Liver (tissue), 9 donors: ENCODE measurements around the gene SERINC5. TPM values are rescaled to one million over a fixed set of nuclear protein-coding genes. Genes with fewer than 3 reads are reported as not detected.

ENCODE experiments used
- DNase-seq: peaks from one replicate; pipeline ENCODE4 v3.0.0-alpha.2; 2017; ENCODE audit warnings: low spot score
- H3K27ac ChIP-seq, 2 donors: one replicate each; pipeline ENCODE4 v1.7.0; 2013; ENCODE audit warnings: inconsistent platforms in 2 of 2, low read length in 2 of 2, control low read depth in 1 of 2, low read depth in 1 of 2, mild to moderate bottlenecking in 1 of 2
- H3K27me3 ChIP-seq, 4 donors: one replicate each; pipeline versions ENCODE4 v1.6.1 to v1.7.0; 2013; ENCODE audit warnings: low read length in 3 of 4, inconsistent platforms in 1 of 4, mild to moderate bottlenecking in 1 of 4, moderate library complexity in 1 of 4; ENCODE audit not compliant: control insufficient read depth in 4 of 4, insufficient read depth in 4 of 4
- H3K36me3 ChIP-seq, 4 donors: one replicate each; pipeline versions ENCODE4 v1.6.1 to v1.7.0; 2013; ENCODE audit warnings: low read length in 3 of 4, mild to moderate bottlenecking in 3 of 4, low read depth in 1 of 4, moderate library complexity in 1 of 4; ENCODE audit not compliant: control insufficient read depth in 4 of 4, insufficient read depth in 3 of 4
- H3K4me1 ChIP-seq, 4 donors: one replicate each; pipeline versions ENCODE4 v1.6.1 to v1.7.0; 2013; ENCODE audit warnings: low read length in 3 of 4, mild to moderate bottlenecking in 3 of 4, moderate library complexity in 1 of 4; ENCODE audit not compliant: control insufficient read depth in 4 of 4, insufficient read depth in 4 of 4
- H3K4me3 ChIP-seq, 3 donors: one replicate each; pipeline versions ENCODE4 v1.6.1 to v1.7.0; 2013; ENCODE audit warnings: low read length in 3 of 3, control low read depth in 1 of 3, low read depth in 1 of 3, mild to moderate bottlenecking in 1 of 3
- H3K9ac ChIP-seq, 2 donors: one replicate each; pipeline ENCODE4 v1.7.0; 2013; ENCODE audit warnings: low read length in 2 of 2, mild to moderate bottlenecking in 2 of 2, moderate library complexity in 2 of 2, control low read depth in 1 of 2, low read depth in 1 of 2
- H3K9me3 ChIP-seq, 4 donors: one replicate each; pipeline versions ENCODE4 v1.6.1 to v1.7.0; 2013; ENCODE audit warnings: low read length in 3 of 4; ENCODE audit not compliant: control insufficient read depth in 4 of 4
- ATF3 ChIP-seq: IDR thresholded peaks from 2 replicates; pipeline ENCODE4 v1.6.1; 2016; ENCODE audit warnings: antibody characterized with exemption
- EGR1 ChIP-seq, 2 donors: IDR thresholded peaks; 2 replicates each; pipeline ENCODE4 v1.6.1; 2016 to 2018; ENCODE audit warnings: antibody characterized with exemption in 2 of 2, low read depth in 2 of 2
- FOXA1 ChIP-seq: IDR thresholded peaks from 2 replicates; pipeline ENCODE4 v1.6.1; 2016; ENCODE audit warnings: antibody characterized with exemption
- FOXA2 ChIP-seq: IDR thresholded peaks from 2 replicates; pipeline ENCODE4 v1.6.1; 2016; ENCODE audit warnings: antibody characterized with exemption
- GABPA ChIP-seq, 2 donors: IDR thresholded peaks in 1 of 2; conservative IDR thresholded peaks in 1 of 2; 2 replicates each; pipeline ENCODE4 v1.6.1; 2016; ENCODE audit warnings: antibody characterized with exemption in 2 of 2, mild to moderate bottlenecking in 1 of 2, moderate library complexity in 1 of 2
- HNF4G ChIP-seq: IDR thresholded peaks from 2 replicates; pipeline ENCODE4 v1.6.1; 2016; ENCODE audit warnings: antibody characterized with exemption
- JUND ChIP-seq, 2 donors: IDR thresholded peaks; 2 replicates each; pipeline ENCODE4 v1.6.1; 2016; ENCODE audit warnings: antibody characterized with exemption in 2 of 2
- MAX ChIP-seq: IDR thresholded peaks from 2 replicates; pipeline ENCODE4 v1.6.1; 2016; ENCODE audit warnings: antibody characterized with exemption
- NR2F2 ChIP-seq: IDR thresholded peaks from 2 replicates; pipeline ENCODE4 v1.6.1; 2016; ENCODE audit warnings: antibody characterized with exemption
- RAD21 ChIP-seq, 2 donors: IDR thresholded peaks; 2 replicates each; pipeline ENCODE4 v1.6.1; 2016; ENCODE audit warnings: antibody characterized with exemption in 2 of 2, mild to moderate bottlenecking in 2 of 2
- SP1 ChIP-seq: IDR thresholded peaks from 2 replicates; pipeline ENCODE4 v1.6.1; 2018; ENCODE audit warnings: antibody characterized with exemption, mild to moderate bottlenecking
- TAF1 ChIP-seq: conservative IDR thresholded peaks from 2 replicates; pipeline ENCODE4 v1.6.1; 2016; ENCODE audit warnings: antibody characterized with exemption, mild to moderate bottlenecking
- YY1 ChIP-seq: IDR thresholded peaks from 2 replicates; pipeline ENCODE4 v1.6.1; 2016; ENCODE audit warnings: antibody characterized with exemption, mild to moderate bottlenecking
- WGBS: extraction: QIAGEN DNeasy Blood & Tissue Kit; methylation state at CpG from one replicate; pipeline ENCODE4 v1.1.7; 2013; 5-methylcytosine and 5-hydroxymethylcytosine counted together
- polyA plus RNA-seq, 2 donors: library from polyadenylated mRNA; stranded (reverse) in 1 of 2; unstranded in 1 of 2; fragments of 200-250 nt in 1 of 2; fragments of >200 nt in 1 of 2; fragmentation: Nextera tagmentation in 1 of 2; extraction: Ambion mirVana in 1 of 2; gene quantifications; one replicate each; pipeline versions ENCODE4 v1.2.1 to v1.2.3, GENCODE V29; 2013 to 2015
- total RNA-seq, 2 donors: library from RNA; depleted of rRNA; stranded (reverse); fragments of >200 nt; gene quantifications; one replicate each; pipeline ENCODE4 v1.2.3, GENCODE V29; 2014
- TF ChIP-seq, protein P1 (sequence below): IDR thresholded peaks from 2 replicates; pipeline ENCODE4 v1.6.1; 2016; ENCODE audit warnings: antibody characterized with exemption
- TF ChIP-seq, protein P2 (sequence below): fragments of 150-350 bp; IDR thresholded peaks from 2 replicates; pipeline ENCODE4 v1.5.1; 2017; ENCODE audit warnings: improper control_type of control experiment, low read depth, low read length; ENCODE audit not compliant: missing input control
- TF ChIP-seq, protein P3 (sequence below): IDR thresholded peaks from 2 replicates; pipeline ENCODE4 v1.6.1; 2016; ENCODE audit warnings: antibody characterized with exemption, mild to moderate bottlenecking
- donor health status: healthy.
- donor health status: healthy.
- donor health status: healthy.
- donor health status: healthy.
- donor health status: healthy.

The SERINC5 gene
- total and polyA plus RNA-seq, 4 donors = 22.2 to 82.3 (median 32.0) TPM

- peaks cover 2 to 28% (median 16%) of the 10 kb centered on the region in 4 donors for H3K36me3 ChIP-seq
- H3K4me1 ChIP-seq = peaks cover 2 to 9% (median 5%) of the 10 kb centered on the region in 4 donors
- no peak overlapping the region for H3K27ac ChIP-seq
- DNase-seq = no peak
- TF ChIP-seq, protein P1, sequence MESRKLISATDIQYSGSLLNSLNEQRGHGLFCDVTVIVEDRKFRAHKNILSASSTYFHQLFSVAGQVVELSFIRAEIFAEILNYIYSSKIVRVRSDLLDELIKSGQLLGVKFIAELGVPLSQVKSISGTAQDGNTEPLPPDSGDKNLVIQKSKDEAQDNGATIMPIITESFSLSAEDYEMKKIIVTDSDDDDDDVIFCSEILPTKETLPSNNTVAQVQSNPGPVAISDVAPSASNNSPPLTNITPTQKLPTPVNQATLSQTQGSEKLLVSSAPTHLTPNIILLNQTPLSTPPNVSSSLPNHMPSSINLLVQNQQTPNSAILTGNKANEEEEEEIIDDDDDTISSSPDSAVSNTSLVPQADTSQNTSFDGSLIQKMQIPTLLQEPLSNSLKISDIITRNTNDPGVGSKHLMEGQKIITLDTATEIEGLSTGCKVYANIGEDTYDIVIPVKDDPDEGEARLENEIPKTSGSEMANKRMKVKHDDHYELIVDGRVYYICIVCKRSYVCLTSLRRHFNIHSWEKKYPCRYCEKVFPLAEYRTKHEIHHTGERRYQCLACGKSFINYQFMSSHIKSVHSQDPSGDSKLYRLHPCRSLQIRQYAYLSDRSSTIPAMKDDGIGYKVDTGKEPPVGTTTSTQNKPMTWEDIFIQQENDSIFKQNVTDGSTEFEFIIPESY = no peak
- TF ChIP-seq JUND (IDR thresholded peaks at IDR 0.05) = no peak
- no peak for TF ChIP-seq FOXA1
- no peak for TF ChIP-seq NR2F2
- no peak for TF ChIP-seq SP1
- TF ChIP-seq, protein P2, sequence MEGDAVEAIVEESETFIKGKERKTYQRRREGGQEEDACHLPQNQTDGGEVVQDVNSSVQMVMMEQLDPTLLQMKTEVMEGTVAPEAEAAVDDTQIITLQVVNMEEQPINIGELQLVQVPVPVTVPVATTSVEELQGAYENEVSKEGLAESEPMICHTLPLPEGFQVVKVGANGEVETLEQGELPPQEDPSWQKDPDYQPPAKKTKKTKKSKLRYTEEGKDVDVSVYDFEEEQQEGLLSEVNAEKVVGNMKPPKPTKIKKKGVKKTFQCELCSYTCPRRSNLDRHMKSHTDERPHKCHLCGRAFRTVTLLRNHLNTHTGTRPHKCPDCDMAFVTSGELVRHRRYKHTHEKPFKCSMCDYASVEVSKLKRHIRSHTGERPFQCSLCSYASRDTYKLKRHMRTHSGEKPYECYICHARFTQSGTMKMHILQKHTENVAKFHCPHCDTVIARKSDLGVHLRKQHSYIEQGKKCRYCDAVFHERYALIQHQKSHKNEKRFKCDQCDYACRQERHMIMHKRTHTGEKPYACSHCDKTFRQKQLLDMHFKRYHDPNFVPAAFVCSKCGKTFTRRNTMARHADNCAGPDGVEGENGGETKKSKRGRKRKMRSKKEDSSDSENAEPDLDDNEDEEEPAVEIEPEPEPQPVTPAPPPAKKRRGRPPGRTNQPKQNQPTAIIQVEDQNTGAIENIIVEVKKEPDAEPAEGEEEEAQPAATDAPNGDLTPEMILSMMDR = no peak
- TF ChIP-seq YY1 = no peak
- TF ChIP-seq TAF1 = no peak
- no peak for TF ChIP-seq EGR1 (IDR thresholded peaks at IDR 0.05; ENCODE audit: low read depth in 2 of 2)
- no peak for TF ChIP-seq GABPA (IDR thresholded peaks at IDR 0.05 in 1 of 2, conservative IDR thresholded peaks at IDR 0.05 in 1 of 2)
- TF ChIP-seq HNF4G = no peak
- TF ChIP-seq MAX = no peak
- TF ChIP-seq RAD21 (IDR thresholded peaks at IDR 0.05) = no peak
- TF ChIP-seq, protein P3, sequence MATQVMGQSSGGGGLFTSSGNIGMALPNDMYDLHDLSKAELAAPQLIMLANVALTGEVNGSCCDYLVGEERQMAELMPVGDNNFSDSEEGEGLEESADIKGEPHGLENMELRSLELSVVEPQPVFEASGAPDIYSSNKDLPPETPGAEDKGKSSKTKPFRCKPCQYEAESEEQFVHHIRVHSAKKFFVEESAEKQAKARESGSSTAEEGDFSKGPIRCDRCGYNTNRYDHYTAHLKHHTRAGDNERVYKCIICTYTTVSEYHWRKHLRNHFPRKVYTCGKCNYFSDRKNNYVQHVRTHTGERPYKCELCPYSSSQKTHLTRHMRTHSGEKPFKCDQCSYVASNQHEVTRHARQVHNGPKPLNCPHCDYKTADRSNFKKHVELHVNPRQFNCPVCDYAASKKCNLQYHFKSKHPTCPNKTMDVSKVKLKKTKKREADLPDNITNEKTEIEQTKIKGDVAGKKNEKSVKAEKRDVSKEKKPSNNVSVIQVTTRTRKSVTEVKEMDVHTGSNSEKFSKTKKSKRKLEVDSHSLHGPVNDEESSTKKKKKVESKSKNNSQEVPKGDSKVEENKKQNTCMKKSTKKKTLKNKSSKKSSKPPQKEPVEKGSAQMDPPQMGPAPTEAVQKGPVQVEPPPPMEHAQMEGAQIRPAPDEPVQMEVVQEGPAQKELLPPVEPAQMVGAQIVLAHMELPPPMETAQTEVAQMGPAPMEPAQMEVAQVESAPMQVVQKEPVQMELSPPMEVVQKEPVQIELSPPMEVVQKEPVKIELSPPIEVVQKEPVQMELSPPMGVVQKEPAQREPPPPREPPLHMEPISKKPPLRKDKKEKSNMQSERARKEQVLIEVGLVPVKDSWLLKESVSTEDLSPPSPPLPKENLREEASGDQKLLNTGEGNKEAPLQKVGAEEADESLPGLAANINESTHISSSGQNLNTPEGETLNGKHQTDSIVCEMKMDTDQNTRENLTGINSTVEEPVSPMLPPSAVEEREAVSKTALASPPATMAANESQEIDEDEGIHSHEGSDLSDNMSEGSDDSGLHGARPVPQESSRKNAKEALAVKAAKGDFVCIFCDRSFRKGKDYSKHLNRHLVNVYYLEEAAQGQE = no peak
- no peak for TF ChIP-seq ATF3
- no peak for TF ChIP-seq FOXA2
- no peaks in the 10 kb centered on the region for H3K9me3 ChIP-seq
- H3K27me3 ChIP-seq = no peaks in the 10 kb centered on the region
- H3K9ac ChIP-seq = no peak overlapping the region
- WGBS = 94% methylated on average over 9 of the region's 9 CpGs
- no peak overlapping the region for H3K4me3 ChIP-seq
Measured at GRCh38 chr5:80172067-80172695, 83.7 kb downstream of the SERINC5 start.
